Measurements from ENCODE around the gene REEP1. TPM values are rescaled to one million over a fixed set of nuclear protein-coding genes. Genes with fewer than 3 reads are reported as not detected.

REEP1 gene
- total RNA-seq (2022) (4.7 and 5.3 TPM in 2 replicates), Bru-seq, nascent RNA (percentile 39 among the genes with signal in this experiment), BruChase-seq, experiment 1, labeled RNA remaining after a 6-hour chase (percentile 36 among the genes with signal in this experiment), BruChase-seq, experiment 2, labeled RNA remaining after a 2-hour chase (percentile 35 among the genes with signal in this experiment)
- long read RNA-seq, partial matches to known transcripts, result 2 of 14 reads
- long read RNA-seq, other reads (novel, unspliced or antisense), result 9 of 14 reads

GRCh38 chr2:86337244-86337835 is at the start of gene REEP1:
TSS of gene REEP1 (minus strand) at chr2:86337626. CDS start at chr2:86337510, 116 bp downstream.
- Mint-ChIP-seq H3K4me3 (ENCODE audit: low read depth, unreplicated experiment) (peak within 1 kb of the TSS; percentile 78), H3K9me3 (ENCODE audit: low read depth, unreplicated experiment) (peaks cover 5% of the 10 kb centered on the region), H3K4me1 (ENCODE audit: low read depth, unreplicated experiment) (peaks cover 19% of the 10 kb centered on the region), H3K36me3 (ENCODE audit: insufficient read depth, unreplicated experiment) (peaks cover 23% of the 10 kb centered on the region), H3K27ac (ENCODE audit: unreplicated experiment) (no peak within 1 kb of the TSS), H3K27me3 (ENCODE audit: unreplicated experiment) (peaks cover 40% of the 10 kb centered on the region)
- TF ChIP-seq CTCF (IDR thresholded peaks at IDR 0.05; ENCODE audit: unreplicated experiment), result no peak
- CTCF ChIA-PET, result interaction anchor here (0.6 kb wide), 2 partner anchors 115 to 1927 kb away, joined by 3 to 5 read pairs; no protein-coding TSS in a partner anchor
- BruUV-seq (replicated peaks), result no TSS peak
- peak; percentile 47 for DNase-seq
- intact Hi-C loops (cut with micrococcal nuclease; ENCODE audit: unreplicated experiment), result no loop called here

GRCh38 chr2:86383844-86384243 is 46.4 kb upstream of the REEP1 start:
- peaks cover 15% of the 10 kb centered on the region for H3K27me3 Mint-ChIP-seq (ENCODE audit: unreplicated experiment)
- CTCF ChIA-PET, result no interaction called here
- no peaks in the 10 kb centered on the region for H3K9me3 Mint-ChIP-seq (ENCODE audit: low read depth, unreplicated experiment)
- no peak for TF ChIP-seq CTCF (IDR thresholded peaks at IDR 0.05; ENCODE audit: unreplicated experiment)
- no peaks in the 10 kb centered on the region for H3K4me1 Mint-ChIP-seq (ENCODE audit: low read depth, unreplicated experiment)
- H3K27ac Mint-ChIP-seq (ENCODE audit: unreplicated experiment), result no peak overlapping the region
- no peak overlapping the region for H3K4me3 Mint-ChIP-seq (ENCODE audit: low read depth, unreplicated experiment)
- intact Hi-C loops (cut with micrococcal nuclease; ENCODE audit: unreplicated experiment), result no loop called here
- DNase-seq, result no peak
- H3K36me3 Mint-ChIP-seq (ENCODE audit: insufficient read depth, unreplicated experiment), result no peaks in the 10 kb centered on the region
- BruUV-seq (replicated peaks), result no TSS peak

- Mint-ChIP-seq H3K9me3 (ENCODE audit: low read depth, unreplicated experiment) (no peaks in the 10 kb centered on the region), H3K36me3 (ENCODE audit: insufficient read depth, unreplicated experiment) (no peaks in the 10 kb centered on the region), H3K27ac (ENCODE audit: unreplicated experiment) (no peak overlapping the region), H3K4me1 (ENCODE audit: low read depth, unreplicated experiment) (no peaks in the 10 kb centered on the region), H3K4me3 (ENCODE audit: low read depth, unreplicated experiment) (no peak overlapping the region), H3K27me3 (ENCODE audit: unreplicated experiment) (peaks cover 25% of the 10 kb centered on the region)
- no peak for TF ChIP-seq CTCF (IDR thresholded peaks at IDR 0.05; ENCODE audit: unreplicated experiment)
- no peak for DNase-seq
- intact Hi-C loops (cut with micrococcal nuclease; ENCODE audit: unreplicated experiment), result no loop called here
- CTCF ChIA-PET, result no interaction called here
- no TSS peak for BruUV-seq (replicated peaks)
These were observed 45.3 kb upstream of the REEP1 start for GRCh38 chr2:86382698-86383097.

GRCh38 chr2:86382108-86382507 is 44.7 kb upstream of the REEP1 start:
- DNase-seq, result no peak
- no peak overlapping the region for H3K4me3 Mint-ChIP-seq (ENCODE audit: low read depth, unreplicated experiment)
- no peaks in the 10 kb centered on the region for H3K9me3 Mint-ChIP-seq (ENCODE audit: low read depth, unreplicated experiment)
- BruUV-seq (replicated peaks), result no TSS peak
- CTCF ChIA-PET, result no interaction called here
- H3K4me1 Mint-ChIP-seq (ENCODE audit: low read depth, unreplicated experiment), result no peaks in the 10 kb centered on the region
- TF ChIP-seq CTCF (IDR thresholded peaks at IDR 0.05; ENCODE audit: unreplicated experiment), result no peak
- H3K27ac Mint-ChIP-seq (ENCODE audit: unreplicated experiment), result no peak overlapping the region
- intact Hi-C loops (cut with micrococcal nuclease; ENCODE audit: unreplicated experiment), result no loop called here
- no peaks in the 10 kb centered on the region for H3K36me3 Mint-ChIP-seq (ENCODE audit: insufficient read depth, unreplicated experiment)
- H3K27me3 Mint-ChIP-seq (ENCODE audit: unreplicated experiment), result peaks cover 25% of the 10 kb centered on the region
